HepG2 (cell line): ENCODE data around the gene CAPN15. TPM values are rescaled to one million over a fixed set of nuclear protein-coding genes. Genes with fewer than 3 reads are reported as not detected.

ENCODE experiments used
- CEBPG ChIP-seq: IDR thresholded peaks from 2 replicates; pipeline ENCODE4 v1.6.1; 2016
- CENPX ChIP-seq: sonication (generic); formaldehyde crosslinking; IDR thresholded peaks from 2 replicates; pipeline ENCODE4 v1.9.0; 2021; ENCODE audit warnings: mild to moderate bottlenecking, missing genetic modification reagents, moderate library complexity
- CREB1 ChIP-seq, 2 experiments: fragments of 450-650 bp in 1 of 2; IDR thresholded peaks; 2 replicates each; pipeline ENCODE4 v1.6.1; 2016 to 2017; ENCODE audit warnings: control low read depth in 1 of 2, mild to moderate bottlenecking in 1 of 2, missing compliant biosample characterization in 1 of 2, missing genetic modification characterization in 1 of 2
- FOXC1 ChIP-seq: sonication (generic); formaldehyde crosslinking; IDR thresholded peaks from 2 replicates; pipeline ENCODE4 v1.8.0; 2022; ENCODE audit warnings: mild to moderate bottlenecking, missing genetic modification reagents, borderline replicate concordance
- JARID2 ChIP-seq: sonication (generic); formaldehyde crosslinking; IDR thresholded peaks from 2 replicates; pipeline ENCODE4 v1.8.1; 2023; ENCODE audit warnings: missing genetic modification reagents, inconsistent platforms; ENCODE audit not compliant: insufficient replicate concordance
- MAF1 ChIP-seq: sonication (generic); formaldehyde crosslinking; IDR thresholded peaks from 2 replicates; pipeline ENCODE4 v1.5.0; 2020; ENCODE audit warnings: missing genetic modification reagents, borderline replicate concordance
- MEF2D ChIP-seq: sonication (generic); formaldehyde crosslinking; IDR thresholded peaks from 2 replicates; pipeline ENCODE4 v1.5.1; 2020; ENCODE audit warnings: mild to moderate bottlenecking, missing genetic modification reagents
- NRL ChIP-seq: sonication (generic); formaldehyde crosslinking; IDR thresholded peaks from 2 replicates; pipeline ENCODE4 v1.5.0; 2020; ENCODE audit warnings: missing genetic modification reagents, mild to moderate bottlenecking, moderate library complexity, borderline replicate concordance
- PHF20 ChIP-seq: sonication (generic); formaldehyde crosslinking; IDR thresholded peaks from 2 replicates; pipeline ENCODE4 v1.5.0; 2020; ENCODE audit warnings: mild to moderate bottlenecking, missing genetic modification reagents
- PHF8 ChIP-seq: sonication (generic); formaldehyde crosslinking; IDR thresholded peaks from 2 replicates; pipeline ENCODE4 v1.5.0; 2020; ENCODE audit warnings: missing genetic modification reagents
- POLR2G ChIP-seq: fragments of 200-400 bp; formaldehyde crosslinking; IDR thresholded peaks from 2 replicates; pipeline ENCODE4 v1.6.1; 2018; ENCODE audit warnings: mild to moderate bottlenecking, low read depth, low read length, moderate library complexity
- SAFB2 ChIP-seq: sonication (generic); formaldehyde crosslinking; IDR thresholded peaks from 2 replicates; pipeline ENCODE4 v1.5.1; 2020; ENCODE audit warnings: missing genetic modification reagents, low read depth, mild to moderate bottlenecking, borderline replicate concordance
- SALL2 ChIP-seq: sonication (generic); formaldehyde crosslinking; IDR thresholded peaks from 2 replicates; pipeline ENCODE4 v1.8.1; 2023; ENCODE audit warnings: mild to moderate bottlenecking, missing genetic modification reagents, inconsistent platforms
- SIN3A ChIP-seq: IDR thresholded peaks from 2 replicates; pipeline ENCODE4 v1.6.1; 2011; ENCODE audit warnings: low read depth, mild to moderate bottlenecking, control low read depth, low read length, borderline replicate concordance
- THAP11 ChIP-seq: IDR thresholded peaks from 2 replicates; pipeline ENCODE4 v1.6.1; 2016; ENCODE audit warnings: missing biosample characterization, missing genetic modification reagents
- ZFY ChIP-seq: sonication (generic); formaldehyde crosslinking; IDR thresholded peaks from 2 replicates; pipeline ENCODE4 v1.4.0; 2020; ENCODE audit warnings: missing genetic modification reagents
- ZNF10 ChIP-seq: sonication (generic); formaldehyde crosslinking; IDR thresholded peaks from 2 replicates; pipeline ENCODE4 v1.4.0; 2020; ENCODE audit warnings: mild to moderate bottlenecking, low read depth, missing genetic modification reagents, borderline replicate concordance
- ZNF124 ChIP-seq: sonication (generic); formaldehyde crosslinking; IDR thresholded peaks from 2 replicates; pipeline ENCODE4 v1.4.0; 2020; ENCODE audit warnings: missing genetic modification reagents
- ZNF619 ChIP-seq: sonication (generic); formaldehyde crosslinking; IDR thresholded peaks from 2 replicates; pipeline ENCODE4 v1.4.0; 2020; ENCODE audit warnings: mild to moderate bottlenecking, missing genetic modification reagents
- ZNF747 ChIP-seq: sonication (generic); formaldehyde crosslinking; IDR thresholded peaks from 2 replicates; pipeline ENCODE4 v1.8.1; 2023; ENCODE audit warnings: missing genetic modification reagents, mild to moderate bottlenecking, borderline replicate concordance
- ZNF816 ChIP-seq: sonication (generic); formaldehyde crosslinking; IDR thresholded peaks from 2 replicates; pipeline ENCODE4 v1.8.0; 2022; ENCODE audit warnings: missing genetic modification reagents, mild to moderate bottlenecking, borderline replicate concordance
- polyA plus RNA-seq, 8 experiments: library from polyadenylated mRNA; depleted of rRNA in 3 of 8; stranded (reverse) in 7 of 8; unstranded in 1 of 8; fragments of >200 nt; fragmentation: Illumina TruSeq in 4 of 8; extraction: Trizol in 4 of 8; gene quantifications; 2 replicates each; pipeline versions ENCODE4 v1.2.1 to v1.2.3, GENCODE V29; 2011 to 2016; ENCODE audit warnings: low read depth in 4 of 8, missing spikeins in 1 of 8, mixed read lengths in 1 of 8; ENCODE audit not compliant: insufficient read depth in 1 of 8
- total RNA-seq, 5 experiments: library from RNA; depleted of rRNA; stranded (reverse); fragments of >200 nt; fragmentation: Illumina TruSeq; extraction: Trizol; gene quantifications; 2 replicates each; pipeline ENCODE4 v1.2.3, GENCODE V29; 2016; ENCODE audit warnings: low read depth in 1 of 5
- TF ChIP-seq, protein P1 (sequence below): sonication (generic); formaldehyde crosslinking; IDR thresholded peaks from 2 replicates; pipeline ENCODE4 v1.5.1; 2020; ENCODE audit warnings: mild to moderate bottlenecking, missing genetic modification reagents, moderate library complexity
- TF ChIP-seq, protein P2 (sequence below): IDR thresholded peaks from 2 replicates; pipeline ENCODE4 v1.6.1; 2016; ENCODE audit warnings: low read depth, borderline replicate concordance
- TF ChIP-seq, protein P3 (sequence below): sonication (generic); formaldehyde crosslinking; IDR thresholded peaks from 2 replicates; pipeline ENCODE4 v1.4.0; 2020; ENCODE audit warnings: missing genetic modification reagents

CAPN15 gene
- total and polyA plus RNA-seq, 2 of the 13 experiments (the other 11 are each of a cell fraction or from before 2014, with no cell fraction given): 14.9 to 24.5 TPM

DNA sequence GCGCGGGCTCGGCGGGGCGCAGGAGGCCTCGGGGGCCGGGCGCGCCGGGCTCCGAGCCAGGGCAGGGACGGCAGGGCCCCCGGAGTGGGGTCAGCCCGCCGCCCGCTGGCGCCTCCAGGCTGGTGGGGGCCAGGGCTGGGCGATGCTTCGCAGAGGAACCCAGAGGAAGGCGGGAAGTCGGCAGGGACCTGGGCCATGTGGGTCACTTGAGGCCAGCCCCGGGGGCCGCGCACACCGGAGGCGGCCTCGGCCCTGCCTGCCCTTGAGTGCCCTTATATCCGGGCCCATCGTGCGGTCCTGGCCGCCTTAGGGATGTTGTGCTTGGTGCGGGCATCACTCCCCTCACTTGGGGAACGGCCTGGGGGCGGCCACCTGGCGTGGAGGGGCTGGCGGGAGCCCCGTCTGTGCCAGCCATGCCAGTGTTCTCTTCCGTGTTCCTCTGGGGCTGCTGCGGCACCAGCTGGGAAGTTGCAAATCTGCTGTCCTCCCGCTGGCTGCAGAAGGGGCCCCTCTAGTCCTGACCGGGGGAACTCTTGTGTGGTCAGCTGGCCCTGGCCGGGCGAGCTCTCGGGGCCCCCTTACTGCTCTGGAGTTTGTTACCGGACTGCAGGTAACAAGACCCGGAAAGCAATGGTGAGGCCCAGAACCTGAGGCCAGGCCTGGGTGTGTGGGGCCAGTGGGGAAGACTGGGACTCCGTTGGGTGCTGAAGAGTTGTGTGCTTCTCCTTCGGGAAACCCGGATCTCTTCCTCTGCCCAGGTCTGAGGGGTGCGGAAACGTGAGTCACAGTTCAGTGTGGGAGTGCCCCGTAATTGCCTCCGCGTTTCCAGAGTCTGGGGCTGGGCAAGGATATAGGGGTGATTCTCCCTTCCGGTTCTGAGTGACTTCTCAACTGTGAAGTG is 849 bp downstream of the CAPN15 start (continued):
- TF ChIP-seq CREB1 (IDR thresholded peaks at IDR 0.05) (no peak), CREB1 (CRISPR knock-in tag; IDR thresholded peaks at IDR 0.05) (no peak), CEBPG (no peak), JARID2 (no peak), POLR2G (no peak; the same call in 1 of the 2 replicates), MAF1 (CRISPR knock-in tag) (no peak), ZNF747 (CRISPR knock-in tag) (no peak), PHF8 (peak; percentile 68), ZNF816 (no peak), ZNF10 (CRISPR knock-in tag) (no peak), SALL2 (no peak), NRL (0 out of 2 replicates have a peak, but pooled peaks have one; percentile 21), FOXC1 (CRISPR knock-in tag) (no peak), SIN3A (peak; percentile 19; the same call in 1 of the 2 replicates), SAFB2 (CRISPR knock-in tag) (peak; percentile 46; the same call in 1 of the 2 replicates), ZFY (peak; percentile 46), PHF20 (CRISPR knock-in tag) (no peak), ZNF124 (CRISPR knock-in tag) (0 out of 2 replicates have a peak, but pooled peaks have one; percentile 53), ZNF619 (CRISPR knock-in tag) (no peak), THAP11 (CRISPR knock-in tag) (peak; percentile 57; the same call in 1 of the 2 replicates), MEF2D (CRISPR knock-in tag) (no peak), CENPX (no peak)
- TF ChIP-seq, protein P1, sequence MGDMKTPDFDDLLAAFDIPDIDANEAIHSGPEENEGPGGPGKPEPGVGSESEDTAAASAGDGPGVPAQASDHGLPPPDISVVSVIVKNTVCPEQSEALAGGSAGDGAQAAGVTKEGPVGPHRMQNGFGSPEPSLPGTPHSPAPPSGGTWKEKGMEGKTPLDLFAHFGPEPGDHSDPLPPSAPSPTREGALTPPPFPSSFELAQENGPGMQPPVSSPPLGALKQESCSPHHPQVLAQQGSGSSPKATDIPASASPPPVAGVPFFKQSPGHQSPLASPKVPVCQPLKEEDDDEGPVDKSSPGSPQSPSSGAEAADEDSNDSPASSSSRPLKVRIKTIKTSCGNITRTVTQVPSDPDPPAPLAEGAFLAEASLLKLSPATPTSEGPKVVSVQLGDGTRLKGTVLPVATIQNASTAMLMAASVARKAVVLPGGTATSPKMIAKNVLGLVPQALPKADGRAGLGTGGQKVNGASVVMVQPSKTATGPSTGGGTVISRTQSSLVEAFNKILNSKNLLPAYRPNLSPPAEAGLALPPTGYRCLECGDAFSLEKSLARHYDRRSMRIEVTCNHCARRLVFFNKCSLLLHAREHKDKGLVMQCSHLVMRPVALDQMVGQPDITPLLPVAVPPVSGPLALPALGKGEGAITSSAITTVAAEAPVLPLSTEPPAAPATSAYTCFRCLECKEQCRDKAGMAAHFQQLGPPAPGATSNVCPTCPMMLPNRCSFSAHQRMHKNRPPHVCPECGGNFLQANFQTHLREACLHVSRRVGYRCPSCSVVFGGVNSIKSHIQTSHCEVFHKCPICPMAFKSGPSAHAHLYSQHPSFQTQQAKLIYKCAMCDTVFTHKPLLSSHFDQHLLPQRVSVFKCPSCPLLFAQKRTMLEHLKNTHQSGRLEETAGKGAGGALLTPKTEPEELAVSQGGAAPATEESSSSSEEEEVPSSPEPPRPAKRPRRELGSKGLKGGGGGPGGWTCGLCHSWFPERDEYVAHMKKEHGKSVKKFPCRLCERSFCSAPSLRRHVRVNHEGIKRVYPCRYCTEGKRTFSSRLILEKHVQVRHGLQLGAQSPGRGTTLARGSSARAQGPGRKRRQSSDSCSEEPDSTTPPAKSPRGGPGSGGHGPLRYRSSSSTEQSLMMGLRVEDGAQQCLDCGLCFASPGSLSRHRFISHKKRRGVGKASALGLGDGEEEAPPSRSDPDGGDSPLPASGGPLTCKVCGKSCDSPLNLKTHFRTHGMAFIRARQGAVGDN: peak; percentile 71
- TF ChIP-seq, protein P2, sequence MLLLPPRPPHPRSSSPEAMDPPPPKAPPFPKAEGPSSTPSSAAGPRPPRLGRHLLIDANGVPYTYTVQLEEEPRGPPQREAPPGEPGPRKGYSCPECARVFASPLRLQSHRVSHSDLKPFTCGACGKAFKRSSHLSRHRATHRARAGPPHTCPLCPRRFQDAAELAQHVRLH (CRISPR knock-in tag): no peak
- TF ChIP-seq, protein P3, sequence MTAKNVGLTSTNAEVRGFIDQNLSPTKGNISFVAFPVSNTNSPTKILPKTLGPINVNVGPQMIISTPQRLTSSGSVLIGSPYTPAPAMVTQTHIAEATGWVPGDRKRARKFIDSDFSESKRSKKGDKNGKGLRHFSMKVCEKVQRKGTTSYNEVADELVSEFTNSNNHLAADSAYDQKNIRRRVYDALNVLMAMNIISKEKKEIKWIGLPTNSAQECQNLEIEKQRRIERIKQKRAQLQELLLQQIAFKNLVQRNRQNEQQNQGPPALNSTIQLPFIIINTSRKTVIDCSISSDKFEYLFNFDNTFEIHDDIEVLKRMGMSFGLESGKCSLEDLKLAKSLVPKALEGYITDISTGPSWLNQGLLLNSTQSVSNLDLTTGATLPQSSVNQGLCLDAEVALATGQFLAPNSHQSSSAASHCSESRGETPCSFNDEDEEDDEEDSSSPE (CRISPR knock-in tag): 0 out of 2 replicates have a peak, but pooled peaks have one; percentile 33
